RPMI8226 (cell line): Measurements from ENCODE around the gene FTL.

ENCODE experiments used
- DNase-seq: peaks from one replicate; pipeline ENCODE4 v3.0.0-alpha.2; 2015

The FTL gene

GRCh38 chr19:48966541-48967345, 1.6 kb downstream of the FTL start:
- peak; percentile 46 for DNase-seq

DNA sequence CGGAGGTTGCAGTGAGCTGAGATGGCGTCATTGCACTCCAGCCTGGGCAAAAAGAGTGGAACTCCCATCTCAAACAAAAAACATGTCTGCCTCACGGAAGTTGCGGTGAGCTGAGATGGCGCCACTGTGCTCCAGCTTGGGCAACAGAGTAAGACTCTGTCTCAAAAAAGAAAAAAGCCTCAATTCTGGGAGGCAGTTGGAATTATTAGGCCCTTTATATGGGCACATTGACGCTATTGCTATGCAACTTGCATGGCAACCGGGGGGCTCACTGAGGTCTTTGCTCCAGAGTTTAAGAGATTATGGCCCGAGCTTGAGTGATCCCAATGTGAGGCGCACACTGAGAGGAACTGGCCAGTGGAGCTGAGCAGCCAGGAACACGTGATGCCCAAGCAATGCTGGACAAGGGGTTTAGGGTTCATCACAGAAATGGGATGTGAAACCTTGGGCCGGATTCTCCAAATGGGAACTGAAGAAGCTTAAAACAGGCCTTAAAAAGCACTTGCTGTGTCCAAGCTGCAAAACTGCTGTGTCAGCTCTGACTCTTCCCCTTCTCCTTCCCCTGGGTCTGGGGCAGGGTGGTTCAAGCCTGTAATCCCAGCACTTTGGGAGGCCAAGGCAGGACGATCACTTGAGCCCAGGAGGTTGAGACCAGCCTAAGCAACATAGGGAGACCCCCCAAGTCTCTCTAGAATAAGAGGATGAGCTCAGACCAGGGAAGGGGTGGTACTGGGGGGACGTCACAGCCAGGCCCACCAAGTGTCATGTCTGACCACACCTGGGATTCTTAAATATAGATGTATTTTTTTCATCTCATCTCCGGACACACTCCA, 2.5 kb downstream of the FTL start:
- peak; percentile 88 for DNase-seq

- no peak for DNase-seq
Observed at GRCh38 chr19:48968179-48968661, 3.1 kb downstream of the FTL start.

- no peak for DNase-seq
Observed at GRCh38 chr19:48968813-48969218, 3.7 kb downstream of the FTL start.

GRCh38 chr19:48969276-48970138, 4.4 kb downstream of the FTL start:
- no peak for DNase-seq

DNA sequence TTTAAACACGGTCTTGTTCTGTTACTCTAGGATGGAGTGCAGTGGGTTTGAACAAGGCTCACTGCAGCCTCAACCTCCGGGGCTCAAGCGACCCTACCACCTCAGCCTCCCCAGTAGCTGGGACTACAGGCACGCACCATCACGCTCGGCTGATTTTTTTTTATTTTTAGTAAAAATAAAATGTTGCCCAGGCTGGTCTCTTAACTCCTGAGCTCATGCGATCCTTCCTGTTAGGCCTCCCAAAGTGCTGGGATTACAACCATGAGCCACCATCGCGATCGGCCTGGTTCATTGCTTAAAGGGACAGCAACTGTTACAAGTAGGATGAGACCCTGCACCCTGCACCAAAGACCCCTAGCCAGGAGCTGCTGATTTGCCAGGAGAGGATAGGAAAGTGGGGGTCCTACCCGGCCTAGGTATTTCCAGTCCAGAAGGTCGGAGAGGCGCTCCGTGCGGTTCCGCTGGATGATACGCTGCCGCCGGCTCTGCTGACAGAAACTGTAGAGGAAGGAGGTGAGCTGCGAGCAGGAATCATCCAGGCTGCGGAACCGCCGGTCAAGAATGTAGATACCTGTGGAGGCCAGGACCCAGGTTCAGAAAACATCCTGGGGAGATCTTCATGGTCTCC, 5.1 kb downstream of the FTL start:
- no peak for DNase-seq

DNA sequence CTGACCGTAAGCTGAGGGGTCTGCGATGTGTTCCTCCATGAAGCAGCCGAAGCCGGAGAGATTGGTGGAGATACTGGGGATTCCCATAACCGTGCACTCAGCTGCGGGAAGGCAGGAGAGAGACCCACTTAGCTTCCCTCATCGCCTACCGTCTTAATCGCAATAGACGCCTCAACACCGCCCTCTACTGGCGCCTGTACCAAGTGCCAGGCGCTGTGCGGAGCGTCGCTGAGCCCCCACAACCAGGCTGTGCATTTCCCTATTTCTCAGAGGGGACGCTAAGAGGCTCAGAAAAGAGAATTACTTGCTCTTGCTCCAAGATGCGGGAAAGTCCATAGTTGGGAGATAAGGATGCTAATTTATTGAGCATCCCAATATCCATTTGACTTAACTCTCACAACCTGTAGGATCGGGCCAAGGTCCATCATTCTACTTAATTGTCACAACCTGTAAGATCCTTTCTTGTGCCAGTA, 5.8 kb downstream of the FTL start:
- DNase-seq: peak; percentile 61

GRCh38 chr19:48975947-48976847, 11.1 kb downstream of the FTL start:
- no peak for DNase-seq

DNA sequence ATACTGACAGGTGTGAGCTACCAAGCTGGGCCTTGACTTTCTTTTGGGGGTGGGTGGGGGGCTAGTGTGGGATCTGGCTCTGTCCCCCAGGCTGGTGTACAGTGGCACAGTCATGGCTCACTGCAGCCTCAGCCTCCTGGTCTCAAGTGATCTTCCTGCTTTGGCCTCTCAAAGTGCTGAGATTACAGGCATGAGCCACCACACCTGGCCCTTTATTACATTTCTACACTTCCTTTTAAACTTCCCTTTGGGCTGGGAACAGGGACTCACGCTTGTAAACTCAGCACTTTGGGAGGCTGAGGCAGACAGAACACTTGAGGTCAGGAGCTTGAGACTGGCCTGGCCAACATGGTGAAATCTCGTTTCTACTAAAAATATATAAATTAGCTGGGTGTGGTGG, 12.0 kb downstream of the FTL start:
- DNase-seq: no peak

- DNase-seq: no peak
Observed at GRCh38 chr19:48982280-48982679, 17.2 kb downstream of the FTL start.

DNA sequence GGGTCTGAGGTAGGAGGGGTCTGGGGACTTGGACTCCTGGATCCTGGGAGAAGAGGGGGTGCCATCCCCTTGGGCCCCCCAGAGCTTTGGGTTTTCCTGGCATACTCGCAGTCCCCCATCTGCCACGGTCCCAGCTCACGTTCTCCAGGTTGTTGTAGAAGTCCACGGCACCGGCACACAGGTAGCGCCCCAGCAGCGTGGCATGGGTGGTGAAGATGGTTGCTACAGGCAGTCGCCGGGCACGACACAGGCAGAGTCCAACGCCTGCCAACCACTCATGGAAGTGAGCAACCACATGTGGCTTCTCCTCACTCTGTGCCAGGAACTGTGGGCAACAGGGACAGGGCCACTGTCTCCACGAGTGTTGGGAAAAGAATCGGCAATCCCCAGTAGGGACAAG, 20.6 kb downstream of the FTL start:
- no peak for DNase-seq

- no peak for DNase-seq
Observed at GRCh38 chr19:48986211-48986610, 21.1 kb downstream of the FTL start.

- no peak for DNase-seq
Observed at GRCh38 chr19:48987323-48987722, 22.2 kb downstream of the FTL start.

- no peak for DNase-seq
Observed at GRCh38 chr19:48988286-48988685, 23.2 kb downstream of the FTL start.

DNA sequence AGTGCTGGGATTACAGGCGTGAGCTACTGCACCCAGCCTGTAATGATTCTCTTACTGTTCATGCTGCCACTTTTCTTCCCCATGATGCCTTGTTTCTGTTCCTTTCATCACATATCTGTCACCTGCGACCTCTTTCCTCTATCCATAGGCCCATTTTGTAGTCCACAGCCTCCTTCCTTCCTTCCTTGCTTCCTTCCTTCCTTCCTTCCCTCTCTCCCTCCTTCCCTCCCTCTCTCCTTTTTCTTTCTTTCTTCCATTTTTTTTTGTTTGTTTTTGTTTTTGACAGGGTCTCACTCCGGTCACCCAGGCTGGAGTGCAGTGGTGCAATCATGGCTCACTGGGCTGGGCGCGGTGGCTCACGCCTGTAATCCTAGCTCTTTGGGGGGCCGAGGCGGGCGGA, 23.8 kb downstream of the FTL start:
- DNase-seq: no peak

DNA sequence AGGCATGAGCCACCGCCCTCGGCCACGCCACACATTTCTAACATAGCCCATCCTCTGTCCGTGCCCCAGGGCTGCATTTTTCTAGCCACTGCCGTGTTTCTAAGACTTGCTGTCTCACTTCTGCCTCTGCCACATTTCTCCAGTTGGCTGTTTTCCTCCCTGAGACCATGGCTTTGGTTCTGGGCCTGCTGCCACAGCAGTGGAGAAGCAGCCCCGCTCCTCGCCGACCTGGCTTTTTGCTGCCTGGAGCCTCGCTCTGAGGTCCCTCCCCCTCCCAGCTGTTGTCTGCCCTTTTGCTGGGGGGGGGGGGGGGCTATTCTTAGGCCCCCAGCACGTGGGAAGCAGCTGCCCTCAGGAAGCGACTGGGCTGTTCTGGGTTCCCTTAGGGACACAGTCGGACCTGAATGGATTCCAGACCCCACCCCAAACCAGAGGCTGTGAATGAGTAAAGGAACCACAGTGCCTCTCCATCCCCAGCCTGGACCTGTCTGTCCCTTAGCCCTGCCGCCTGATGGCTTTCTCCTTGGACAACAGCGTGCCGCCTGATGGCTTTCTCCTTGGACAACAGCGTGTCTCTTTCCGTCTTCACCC, 24.7 kb downstream of the FTL start:
- no peak for DNase-seq

- DNase-seq: no peak
Observed at GRCh38 chr19:48990400-48990799, 25.3 kb downstream of the FTL start.

DNA sequence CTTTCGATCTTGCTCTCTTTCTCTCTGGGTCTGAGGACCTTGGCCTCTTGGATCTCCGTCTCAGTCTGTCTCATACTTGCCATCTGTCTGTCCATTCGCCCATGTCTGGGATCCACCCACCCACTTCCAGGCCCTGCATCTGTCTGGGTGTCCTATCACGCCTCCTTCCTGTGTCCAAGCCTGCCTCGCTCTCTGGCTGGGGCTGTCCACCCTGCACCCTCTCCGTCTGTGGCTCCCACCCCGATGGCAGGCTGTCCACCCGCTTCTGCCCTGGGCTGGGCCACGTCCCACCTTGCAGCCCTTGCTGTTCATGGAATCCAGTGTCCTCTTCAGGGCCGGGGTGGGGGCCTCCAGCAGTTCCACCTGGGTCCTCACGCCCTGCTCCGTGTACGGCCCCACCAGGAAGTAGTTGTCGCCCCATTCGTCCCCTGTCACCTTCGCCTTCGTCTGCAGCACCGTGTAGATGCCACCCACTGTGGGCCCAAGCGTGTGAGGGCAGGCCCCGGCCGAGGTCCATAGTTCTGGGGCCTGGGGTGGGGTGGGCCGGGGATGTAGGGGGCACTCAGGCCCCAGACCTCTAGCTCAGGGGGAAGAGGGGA, 26.0 kb downstream of the FTL start:
- no peak for DNase-seq

DNA sequence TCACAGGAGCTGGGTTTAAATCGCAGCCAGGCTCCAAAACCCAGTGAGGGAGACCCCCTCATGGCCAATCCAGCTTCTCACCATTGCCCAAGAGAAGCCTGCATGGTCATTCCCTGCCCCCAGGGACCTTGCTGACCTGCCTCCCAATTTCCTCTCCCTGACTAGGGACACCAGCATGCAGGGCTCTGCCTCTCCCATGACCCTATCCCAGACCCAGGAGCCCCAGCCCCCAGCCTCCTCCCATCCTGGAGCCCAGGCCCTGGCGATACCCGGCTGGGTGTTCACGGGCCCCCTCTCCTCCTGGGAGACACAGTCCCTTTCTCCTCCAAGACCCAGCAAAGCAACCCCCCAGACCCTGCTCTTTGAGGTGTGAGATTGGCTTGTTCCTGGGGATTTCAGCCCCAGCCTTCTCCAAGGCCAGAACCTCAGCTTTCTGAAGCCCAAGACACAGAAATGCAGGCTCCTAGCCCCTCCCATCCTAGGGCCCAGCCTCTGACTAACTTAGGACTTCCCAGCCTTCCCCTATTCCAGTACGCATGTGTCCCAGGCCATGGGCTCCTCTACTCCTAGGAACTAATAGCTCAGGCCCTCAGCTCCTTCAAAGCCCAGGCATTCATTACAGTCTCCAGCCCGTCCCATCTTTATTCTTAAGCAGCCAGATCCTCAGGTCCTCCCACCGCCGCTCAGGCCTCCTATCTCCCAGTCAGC, 26.9 kb downstream of the FTL start:
- no peak for DNase-seq
